ENCODE data around the gene IRAK3. TPM values are rescaled to one million over a fixed set of nuclear protein-coding genes. Genes with fewer than 3 reads are reported as not detected.

Gene IRAK3
- total RNA-seq, 6 donors from 2014 or later, result 33.8 to 65.0 (median 39.7) TPM

GRCh38 chr12:66162701-66163100, 26.3 kb upstream of the IRAK3 start:
- H3K27me3 ChIP-seq, result no peaks in the 10 kb centered on the region
- 78 to 85% methylated on average over 2 of the region's 2 CpGs for WGBS, 2 donors
- DNase-seq (no peak), ATAC-seq (ENCODE audit: low FRiP score in 2 of 2) (no peak)
- peak overlapping the region in 1 of 4 donors; percentile 37 for H3K27ac ChIP-seq
- H3K4me1 ChIP-seq, result peaks cover 3 to 24% (median 14%) of the 10 kb centered on the region in 4 donors
- H3K9me3 ChIP-seq, result no peaks in the 10 kb centered on the region
- H3K36me3 ChIP-seq, result peaks cover 0 to 28% (median 4%) of the 10 kb centered on the region in 4 donors
- no peak for TF ChIP-seq POLR2A (IDR thresholded peaks at IDR 0.05)
- TF ChIP-seq EP300 (IDR thresholded peaks at IDR 0.05), result no peak
- no peak for TF ChIP-seq POLR2AphosphoS5 (IDR thresholded peaks at IDR 0.05)
- no peak for TF ChIP-seq CTCF (IDR thresholded peaks at IDR 0.05)
- H3K4me3 ChIP-seq, result no peak overlapping the region

GRCh38 chr12:66163289-66163688, 25.7 kb upstream of the IRAK3 start:
- TF ChIP-seq EP300 (IDR thresholded peaks at IDR 0.05) (no peak), POLR2A (IDR thresholded peaks at IDR 0.05) (no peak), CTCF (IDR thresholded peaks at IDR 0.05) (no peak), POLR2AphosphoS5 (IDR thresholded peaks at IDR 0.05) (no peak)
- DNase-seq, result no peak
- Histone ChIP-seq H3K9me3 (no peaks in the 10 kb centered on the region), H3K27me3 (no peaks in the 10 kb centered on the region), H3K27ac (peak overlapping the region in 2 of 4 donors; percentile 2 to 37), H3K4me1 (peaks cover 8 to 30% (median 20%) of the 10 kb centered on the region in 4 donors), H3K4me3 (no peak overlapping the region), H3K36me3 (peaks cover 0 to 28% (median 4%) of the 10 kb centered on the region in 4 donors)
- ATAC-seq (ENCODE audit: low FRiP score in 2 of 2), result no peak
- 60 to 66% methylated on average over 4 of the region's 4 CpGs for WGBS, 2 donors

GRCh38 chr12:66164349-66164821, 24.6 kb upstream of the IRAK3 start:
- TF ChIP-seq EP300 (IDR thresholded peaks at IDR 0.05) (no peak), POLR2A (IDR thresholded peaks at IDR 0.05) (no peak), POLR2AphosphoS5 (IDR thresholded peaks at IDR 0.05) (no peak)

GRCh38 chr12:66165141-66165540, 23.9 kb upstream of the IRAK3 start:
- no peak for TF ChIP-seq POLR2A (IDR thresholded peaks at IDR 0.05)
- no peak for TF ChIP-seq CTCF (IDR thresholded peaks at IDR 0.05)
- no peak for TF ChIP-seq POLR2AphosphoS5 (IDR thresholded peaks at IDR 0.05)
- no peak for TF ChIP-seq EP300 (IDR thresholded peaks at IDR 0.05)
- peaks cover 12 to 35% (median 25%) of the 10 kb centered on the region in 4 donors for H3K4me1 ChIP-seq
- H3K27ac ChIP-seq, result no peak overlapping the region
- H3K9me3 ChIP-seq, result no peaks in the 10 kb centered on the region
- peaks cover 0 to 12% (median 2%) of the 10 kb centered on the region in 4 donors for H3K36me3 ChIP-seq
- no peaks in the 10 kb centered on the region for H3K27me3 ChIP-seq
- H3K4me3 ChIP-seq, result no peak overlapping the region
- ATAC-seq (ENCODE audit: low FRiP score in 2 of 2), result no peak
- whole genome bisulfite sequencing, 2 donors, result 93 to 98% methylated on average over 2 of the region's 2 CpGs
- no peak for DNase-seq

More at GRCh38 chr12:66164349-66164821, 24.6 kb upstream of the IRAK3 start:
- no peaks in the 10 kb centered on the region for H3K9me3 ChIP-seq
- DNase-seq (no peak), ATAC-seq (ENCODE audit: low FRiP score in 2 of 2) (no peak)
- H3K27ac ChIP-seq, result no peak overlapping the region
- peaks cover 12 to 35% (median 25%) of the 10 kb centered on the region in 4 donors for H3K4me1 ChIP-seq
- peaks cover 0 to 20% (median 2%) of the 10 kb centered on the region in 4 donors for H3K36me3 ChIP-seq
- H3K4me3 ChIP-seq, result no peak overlapping the region
- 87 to 88% methylated on average over 3 of the region's 3 CpGs for WGBS, 2 donors
- H3K27me3 ChIP-seq, result no peaks in the 10 kb centered on the region

GRCh38 chr12:66166561-66166960, 22.5 kb upstream of the IRAK3 start:
- 92 to 98% methylated on average over 2 of the region's 2 CpGs for WGBS, 2 donors
- ATAC-seq (ENCODE audit: low FRiP score in 2 of 2) (no peak), DNase-seq (no peak)
- TF ChIP-seq EP300 (IDR thresholded peaks at IDR 0.05) (no peak), CTCF (IDR thresholded peaks at IDR 0.05) (no peak), POLR2AphosphoS5 (IDR thresholded peaks at IDR 0.05) (no peak), POLR2A (IDR thresholded peaks at IDR 0.05) (no peak)
- Histone ChIP-seq H3K4me3 (no peak overlapping the region), H3K4me1 (peaks cover 12 to 41% (median 27%) of the 10 kb centered on the region in 4 donors), H3K27ac (no peak overlapping the region), H3K27me3 (no peaks in the 10 kb centered on the region), H3K36me3 (no peaks in the 10 kb centered on the region), H3K9me3 (no peaks in the 10 kb centered on the region)
